ENCODE measurements around the gene KRT75.

The KRT75 gene

GRCh38 chr12:52441320-52441911 lies 7.2 kb upstream of the KRT75 start:
- H3K4me1 ChIP-seq (ENCODE audit: control insufficient read depth, insufficient read depth, low read length) = no peaks in the 10 kb centered on the region
- H3K4me3 ChIP-seq (ENCODE audit: low read depth, low read length) = no peak overlapping the region
- CTCF ChIA-PET = interaction anchor here (0.8 to 1.5 kb wide), 5 partner anchors 14 to 438 kb away, joined by 3 to 4 read pairs (median 3); no protein-coding TSS in a partner anchor
- H3K36me3 ChIP-seq (ENCODE audit: control insufficient read depth in 2 of 2, insufficient read depth in 1 of 2, low read length in 2 of 2) = no peaks in the 10 kb centered on the region
- H3K9me3 ChIP-seq (ENCODE audit: control insufficient read depth, insufficient read depth, low read depth, low read length) = no peaks in the 10 kb centered on the region
- TF ChIP-seq ZNF777 (tag by site-specific recombination; IDR thresholded peaks at IDR 0.05; ENCODE audit: borderline replicate concordance) (no peak), SCRT2 (tag by site-specific recombination; IDR thresholded peaks at IDR 0.05) (no peak), ZNF624 (tag by site-specific recombination; IDR thresholded peaks at IDR 0.05) (no peak), ZNF211 (tag by site-specific recombination; IDR thresholded peaks at IDR 0.05; ENCODE audit: low read depth) (no peak), CTCF (tag by site-specific recombination; IDR thresholded peaks at IDR 0.05) (no peak), ZBTB7A (tag by site-specific recombination; IDR thresholded peaks at IDR 0.05; ENCODE audit: low read depth) (no peak), ZSCAN16 (tag by site-specific recombination; IDR thresholded peaks at IDR 0.05) (no peak)
- H3K27ac ChIP-seq (ENCODE audit: extremely low read depth, low read depth, low read length) = no peak overlapping the region
- POLR2A ChIA-PET = no interaction called here

- peak; percentile 42; the same call in 1 of the 2 replicates for TF ChIP-seq ZNF629 (tag by site-specific recombination; IDR thresholded peaks at IDR 0.05)
- TF ChIP-seq GLI4 (tag by site-specific recombination; IDR thresholded peaks at IDR 0.05) = no peak
- no peak for TF ChIP-seq ZNF580 (tag by site-specific recombination; IDR thresholded peaks at IDR 0.05)
- TF ChIP-seq ZNF513 (tag by site-specific recombination; IDR thresholded peaks at IDR 0.05) = peak; percentile 47; the same call in 1 of the 2 replicates
- ChIA-PET CTCF (interaction anchor here (0.8 to 1.5 kb wide), 4 partner anchors 14 to 439 kb away, joined by 3 to 4 read pairs (median 3); no protein-coding TSS in a partner anchor), POLR2A (no interaction called here)
- Histone ChIP-seq H3K9me3 (ENCODE audit: control insufficient read depth, insufficient read depth, low read depth, low read length) (no peaks in the 10 kb centered on the region), H3K4me1 (ENCODE audit: control insufficient read depth, insufficient read depth, low read length) (no peaks in the 10 kb centered on the region), H3K36me3 (ENCODE audit: control insufficient read depth in 2 of 2, insufficient read depth in 1 of 2, low read length in 2 of 2) (no peaks in the 10 kb centered on the region), H3K4me3 (ENCODE audit: low read depth, low read length) (no peak overlapping the region), H3K27ac (ENCODE audit: extremely low read depth, low read depth, low read length) (no peak overlapping the region)
Measured at GRCh38 chr12:52440821-52441319, 6.7 kb upstream of the KRT75 start.

GRCh38 chr12:52439845-52440244 lies 5.7 kb upstream of the KRT75 start:
- no peaks in the 10 kb centered on the region for H3K9me3 ChIP-seq (ENCODE audit: control insufficient read depth, insufficient read depth, low read depth, low read length)
- no peak overlapping the region for H3K27ac ChIP-seq (ENCODE audit: extremely low read depth, low read depth, low read length)
- TF ChIP-seq SALL2 (tag by site-specific recombination; IDR thresholded peaks at IDR 0.05; ENCODE audit: borderline replicate concordance) = no peak
- no peak for TF ChIP-seq ZNF791 (tag by site-specific recombination; IDR thresholded peaks at IDR 0.05)
- no peak for TF ChIP-seq ZFHX2 (tag by site-specific recombination; conservative IDR thresholded peaks at IDR 0.05)
- TF ChIP-seq ZNF76 (tag by site-specific recombination; IDR thresholded peaks at IDR 0.05; ENCODE audit: borderline replicate concordance, low read depth) = no peak
- TF ChIP-seq ZNF37A (tag by site-specific recombination; IDR thresholded peaks at IDR 0.05) = no peak
- no peak for TF ChIP-seq ZNF426 (tag by site-specific recombination; IDR thresholded peaks at IDR 0.05)
- H3K4me3 ChIP-seq (ENCODE audit: low read depth, low read length) = no peak overlapping the region
- POLR2A ChIA-PET = no interaction called here
- H3K4me1 ChIP-seq (ENCODE audit: control insufficient read depth, insufficient read depth, low read length) = no peaks in the 10 kb centered on the region
- CTCF ChIA-PET = interaction anchor here (0.6 kb wide), 2 partner anchors 153 to 438 kb away, joined by 4 to 5 read pairs; no protein-coding TSS in a partner anchor
- H3K36me3 ChIP-seq (ENCODE audit: control insufficient read depth in 2 of 2, insufficient read depth in 1 of 2, low read length in 2 of 2) = no peaks in the 10 kb centered on the region

Data from HEK293 (cell line).